Fibroblast of pulmonary artery (primary cell): ENCODE results near the gene RPS19.

Experiments used
- DNase-seq: peaks from one replicate; pipeline ENCODE4 v3.0.0-alpha.2; 2010; ENCODE audit warnings: low read depth
- H3K4me3 ChIP-seq: replicated peaks from 2 replicates; pipeline ENCODE4 v1.5.1; 2011; ENCODE audit warnings: low read depth, mild to moderate bottlenecking, control low read depth, low read length, moderate library complexity
- TF ChIP-seq, protein P1 (sequence below): IDR thresholded peaks from 2 replicates; pipeline ENCODE4 v1.5.1; 2011; ENCODE audit warnings: mild to moderate bottlenecking, control low read depth, low read length, inconsistent platforms; ENCODE audit errors: missing control alignments

RPS19 gene

DNA sequence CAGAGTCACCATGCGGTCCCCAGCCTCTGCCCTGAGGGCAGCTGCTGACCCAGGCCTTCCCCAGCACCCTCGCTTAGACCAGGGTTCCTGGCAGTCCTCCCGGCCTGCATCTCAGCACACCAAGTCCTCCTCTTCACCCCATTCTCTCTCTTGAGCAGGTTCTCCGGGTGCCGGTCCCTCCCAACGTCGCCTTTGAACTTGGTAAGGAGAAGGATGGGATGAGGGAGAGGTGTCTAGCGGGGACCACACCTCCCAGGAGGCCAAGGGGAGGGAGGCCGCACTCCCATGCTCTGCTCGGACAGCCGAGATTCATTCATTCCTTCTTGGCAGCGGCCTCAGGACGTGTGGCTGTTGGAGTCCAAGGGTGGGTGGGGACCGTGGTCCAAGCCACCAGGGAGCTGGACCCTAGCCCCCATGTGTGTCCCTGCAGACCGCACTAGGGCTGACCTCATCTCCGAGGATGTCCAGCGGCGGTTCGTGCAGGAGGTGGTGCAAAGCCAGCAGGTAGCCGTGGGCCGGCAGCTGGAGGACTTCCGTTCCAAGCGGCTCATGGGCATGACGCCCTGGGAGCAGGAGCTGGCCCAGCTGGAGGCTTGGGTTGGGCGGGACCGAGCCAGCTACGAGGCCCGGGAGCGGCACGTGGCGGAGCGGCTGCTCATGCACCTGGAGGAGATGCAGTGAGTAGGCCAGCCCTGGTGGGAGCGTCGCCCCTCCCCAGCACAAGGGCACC, 32.3 kb downstream of the RPS19 start:
- TF ChIP-seq, protein P1, sequence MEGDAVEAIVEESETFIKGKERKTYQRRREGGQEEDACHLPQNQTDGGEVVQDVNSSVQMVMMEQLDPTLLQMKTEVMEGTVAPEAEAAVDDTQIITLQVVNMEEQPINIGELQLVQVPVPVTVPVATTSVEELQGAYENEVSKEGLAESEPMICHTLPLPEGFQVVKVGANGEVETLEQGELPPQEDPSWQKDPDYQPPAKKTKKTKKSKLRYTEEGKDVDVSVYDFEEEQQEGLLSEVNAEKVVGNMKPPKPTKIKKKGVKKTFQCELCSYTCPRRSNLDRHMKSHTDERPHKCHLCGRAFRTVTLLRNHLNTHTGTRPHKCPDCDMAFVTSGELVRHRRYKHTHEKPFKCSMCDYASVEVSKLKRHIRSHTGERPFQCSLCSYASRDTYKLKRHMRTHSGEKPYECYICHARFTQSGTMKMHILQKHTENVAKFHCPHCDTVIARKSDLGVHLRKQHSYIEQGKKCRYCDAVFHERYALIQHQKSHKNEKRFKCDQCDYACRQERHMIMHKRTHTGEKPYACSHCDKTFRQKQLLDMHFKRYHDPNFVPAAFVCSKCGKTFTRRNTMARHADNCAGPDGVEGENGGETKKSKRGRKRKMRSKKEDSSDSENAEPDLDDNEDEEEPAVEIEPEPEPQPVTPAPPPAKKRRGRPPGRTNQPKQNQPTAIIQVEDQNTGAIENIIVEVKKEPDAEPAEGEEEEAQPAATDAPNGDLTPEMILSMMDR: no peak
- DNase-seq: no peak
- H3K4me3 ChIP-seq: no peak overlapping the region

GRCh38 chr19:41893899-41894298, 33.8 kb downstream of the RPS19 start:
- no peak overlapping the region for H3K4me3 ChIP-seq
- TF ChIP-seq, protein P1: peak; percentile 6
- no peak for DNase-seq

- DNase-seq: no peak
- TF ChIP-seq, protein P1: no peak
- no peak overlapping the region for H3K4me3 ChIP-seq
Observed at GRCh38 chr19:41894350-41894749, 34.3 kb downstream of the RPS19 start.

- no peak overlapping the region for H3K4me3 ChIP-seq
- TF ChIP-seq, protein P1: peak; percentile 17
- DNase-seq: no peak
Observed at GRCh38 chr19:41895745-41896580, 35.9 kb downstream of the RPS19 start.

- TF ChIP-seq, protein P1: no peak
- no peak for DNase-seq
- H3K4me3 ChIP-seq: no peak overlapping the region
Observed at GRCh38 chr19:41896581-41896942, 36.5 kb downstream of the RPS19 start.

- TF ChIP-seq, protein P1: no peak
- H3K4me3 ChIP-seq: no peak overlapping the region
- no peak for DNase-seq
Observed at GRCh38 chr19:41897181-41897580, 37.1 kb downstream of the RPS19 start.
